ENCODE data around the gene TEX52.

The TEX52 gene

GRCh38 chr12:2823483-2823882, 33.4 kb downstream of the TEX52 start:
- H3K9me2 ChIP-seq (replicated peaks; ENCODE audit: insufficient read depth, low read length), result no peaks in the 10 kb centered on the region
- H3K27ac ChIP-seq (ENCODE audit: low read length), result no peak overlapping the region
- no peak overlapping the region for H3K4me3 ChIP-seq (ENCODE audit: low read length)
- no peak overlapping the region for H3K9ac ChIP-seq (ENCODE audit: low read length)
- H3K27me3 ChIP-seq (replicated peaks; ENCODE audit: insufficient read depth, low read length), result no peaks in the 10 kb centered on the region
- no peak overlapping the region for H2AFZ ChIP-seq (ENCODE audit: low read length)
- no peaks in the 10 kb centered on the region for H3K9me3 ChIP-seq (replicated peaks; ENCODE audit: insufficient read depth, low read length)
- TF ChIP-seq EZH2phosphoT487 (IDR thresholded peaks at IDR 0.05; ENCODE audit: low read length) (no peak), EZH2 (optimal IDR thresholded peaks at IDR 0.05; ENCODE audit: low read depth, low read length) (no peak)
- TF ChIP-seq, protein P1, sequence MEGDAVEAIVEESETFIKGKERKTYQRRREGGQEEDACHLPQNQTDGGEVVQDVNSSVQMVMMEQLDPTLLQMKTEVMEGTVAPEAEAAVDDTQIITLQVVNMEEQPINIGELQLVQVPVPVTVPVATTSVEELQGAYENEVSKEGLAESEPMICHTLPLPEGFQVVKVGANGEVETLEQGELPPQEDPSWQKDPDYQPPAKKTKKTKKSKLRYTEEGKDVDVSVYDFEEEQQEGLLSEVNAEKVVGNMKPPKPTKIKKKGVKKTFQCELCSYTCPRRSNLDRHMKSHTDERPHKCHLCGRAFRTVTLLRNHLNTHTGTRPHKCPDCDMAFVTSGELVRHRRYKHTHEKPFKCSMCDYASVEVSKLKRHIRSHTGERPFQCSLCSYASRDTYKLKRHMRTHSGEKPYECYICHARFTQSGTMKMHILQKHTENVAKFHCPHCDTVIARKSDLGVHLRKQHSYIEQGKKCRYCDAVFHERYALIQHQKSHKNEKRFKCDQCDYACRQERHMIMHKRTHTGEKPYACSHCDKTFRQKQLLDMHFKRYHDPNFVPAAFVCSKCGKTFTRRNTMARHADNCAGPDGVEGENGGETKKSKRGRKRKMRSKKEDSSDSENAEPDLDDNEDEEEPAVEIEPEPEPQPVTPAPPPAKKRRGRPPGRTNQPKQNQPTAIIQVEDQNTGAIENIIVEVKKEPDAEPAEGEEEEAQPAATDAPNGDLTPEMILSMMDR (IDR thresholded peaks at IDR 0.05; ENCODE audit: low read length), result no peak
- no peaks in the 10 kb centered on the region for H4K20me1 ChIP-seq (ENCODE audit: insufficient read depth, low read length)
- no peaks in the 10 kb centered on the region for H3K4me1 ChIP-seq (ENCODE audit: low read length)
- no peak for DNase-seq
- no peak overlapping the region for H3K4me2 ChIP-seq (ENCODE audit: low read depth, low read length)
- peaks cover 3% of the 10 kb centered on the region; the same call in 1 of the 2 replicates for H3K36me3 ChIP-seq (replicated peaks; ENCODE audit: insufficient read depth, low read length)
- no peaks in the 10 kb centered on the region for H3F3A ChIP-seq (ENCODE audit: insufficient read depth, low read length)
- H3K79me2 ChIP-seq (ENCODE audit: low read length), result no peaks in the 10 kb centered on the region

- Histone ChIP-seq H3K9me3 (replicated peaks; ENCODE audit: insufficient read depth, low read length) (no peaks in the 10 kb centered on the region), H3K79me2 (ENCODE audit: low read length) (peaks cover 7% of the 10 kb centered on the region), H3K27ac (ENCODE audit: low read length) (no peak overlapping the region), H3K27me3 (replicated peaks; ENCODE audit: insufficient read depth, low read length) (no peaks in the 10 kb centered on the region), H3K4me1 (ENCODE audit: low read length) (no peaks in the 10 kb centered on the region), H4K20me1 (ENCODE audit: insufficient read depth, low read length) (no peaks in the 10 kb centered on the region), H3K4me3 (ENCODE audit: low read length) (no peak overlapping the region), H3K36me3 (replicated peaks; ENCODE audit: insufficient read depth, low read length) (peaks cover 5% of the 10 kb centered on the region; the same call in 1 of the 2 replicates), H3K9ac (ENCODE audit: low read length) (no peak overlapping the region), H2AFZ (ENCODE audit: low read length) (no peak overlapping the region), H3K4me2 (ENCODE audit: low read depth, low read length) (no peak overlapping the region), H3K9me2 (replicated peaks; ENCODE audit: insufficient read depth, low read length) (no peaks in the 10 kb centered on the region), H3F3A (ENCODE audit: insufficient read depth, low read length) (no peaks in the 10 kb centered on the region)
- no peak for DNase-seq
- TF ChIP-seq, protein P1 (IDR thresholded peaks at IDR 0.05; ENCODE audit: low read length), result no peak
- TF ChIP-seq EZH2 (optimal IDR thresholded peaks at IDR 0.05; ENCODE audit: low read depth, low read length) (no peak), EZH2phosphoT487 (IDR thresholded peaks at IDR 0.05; ENCODE audit: low read length) (no peak)
These were observed 36.4 kb downstream of the TEX52 start for GRCh38 chr12:2820432-2820831.

GRCh38 chr12:2819810-2820209, 37.0 kb downstream of the TEX52 start:
- no peak overlapping the region for H3K9ac ChIP-seq (ENCODE audit: low read length)
- peaks cover 3% of the 10 kb centered on the region; the same call in 1 of the 2 replicates for H3K36me3 ChIP-seq (replicated peaks; ENCODE audit: insufficient read depth, low read length)

More at GRCh38 chr12:2819810-2820209, 37.0 kb downstream of the TEX52 start:
- Histone ChIP-seq H3K4me1 (ENCODE audit: low read length) (no peaks in the 10 kb centered on the region), H3K4me2 (ENCODE audit: low read depth, low read length) (no peak overlapping the region), H3K4me3 (ENCODE audit: low read length) (no peak overlapping the region), H3K9me2 (replicated peaks; ENCODE audit: insufficient read depth, low read length) (no peaks in the 10 kb centered on the region), H3K9me3 (replicated peaks; ENCODE audit: insufficient read depth, low read length) (no peaks in the 10 kb centered on the region), H4K20me1 (ENCODE audit: insufficient read depth, low read length) (no peaks in the 10 kb centered on the region), H2AFZ (ENCODE audit: low read length) (no peak overlapping the region), H3K27me3 (replicated peaks; ENCODE audit: insufficient read depth, low read length) (no peaks in the 10 kb centered on the region), H3F3A (ENCODE audit: insufficient read depth, low read length) (no peaks in the 10 kb centered on the region), H3K79me2 (ENCODE audit: low read length) (peaks cover 13% of the 10 kb centered on the region), H3K27ac (ENCODE audit: low read length) (no peak overlapping the region)
- no peak for DNase-seq
- TF ChIP-seq, protein P1 (IDR thresholded peaks at IDR 0.05; ENCODE audit: low read length), result no peak
- TF ChIP-seq EZH2 (optimal IDR thresholded peaks at IDR 0.05; ENCODE audit: low read depth, low read length) (no peak), EZH2phosphoT487 (IDR thresholded peaks at IDR 0.05; ENCODE audit: low read length) (no peak)
